HUES6 (cell line): ENCODE results near the gene ZMIZ1.

Source experiments
- H3K27ac ChIP-seq: 2 replicates; pipeline ENCODE4 v1.7.0; 2013; ENCODE audit warnings: low read depth, mild to moderate bottlenecking, low read length, inconsistent platforms
- H3K27me3 ChIP-seq: 2 replicates; pipeline ENCODE4 v1.6.1; 2013; ENCODE audit warnings: low read length; ENCODE audit not compliant: control insufficient read depth, insufficient read depth
- H3K36me3 ChIP-seq: 2 replicates; pipeline ENCODE4 v1.6.1; 2013; ENCODE audit warnings: low read length; ENCODE audit not compliant: control insufficient read depth, insufficient read depth
- H3K4me1 ChIP-seq: 2 replicates; pipeline ENCODE4 v1.6.1; 2013; ENCODE audit warnings: low read length; ENCODE audit not compliant: control insufficient read depth, insufficient read depth
- H3K4me3 ChIP-seq: 2 replicates; pipeline ENCODE4 v1.5.1; 2013; ENCODE audit warnings: low read depth, low read length
- H3K9ac ChIP-seq: one replicate; pipeline ENCODE4 v1.6.1; 2013; ENCODE audit warnings: mild to moderate bottlenecking, low read length
- H3K9me3 ChIP-seq: 2 replicates; pipeline ENCODE4 v1.6.1; 2013; ENCODE audit warnings: low read depth, low read length; ENCODE audit not compliant: control insufficient read depth, insufficient read depth

The ZMIZ1 gene

GRCh38 chr10:79079054-79079397, 10.3 kb downstream of the ZMIZ1 start:
- no peak overlapping the region for H3K27ac ChIP-seq
- no peaks in the 10 kb centered on the region for H3K9me3 ChIP-seq
- no peak overlapping the region for H3K9ac ChIP-seq
- H3K4me1 ChIP-seq: peaks cover 78% of the 10 kb centered on the region
- no peak overlapping the region for H3K4me3 ChIP-seq
- no peaks in the 10 kb centered on the region for H3K36me3 ChIP-seq
- no peaks in the 10 kb centered on the region for H3K27me3 ChIP-seq

DNA sequence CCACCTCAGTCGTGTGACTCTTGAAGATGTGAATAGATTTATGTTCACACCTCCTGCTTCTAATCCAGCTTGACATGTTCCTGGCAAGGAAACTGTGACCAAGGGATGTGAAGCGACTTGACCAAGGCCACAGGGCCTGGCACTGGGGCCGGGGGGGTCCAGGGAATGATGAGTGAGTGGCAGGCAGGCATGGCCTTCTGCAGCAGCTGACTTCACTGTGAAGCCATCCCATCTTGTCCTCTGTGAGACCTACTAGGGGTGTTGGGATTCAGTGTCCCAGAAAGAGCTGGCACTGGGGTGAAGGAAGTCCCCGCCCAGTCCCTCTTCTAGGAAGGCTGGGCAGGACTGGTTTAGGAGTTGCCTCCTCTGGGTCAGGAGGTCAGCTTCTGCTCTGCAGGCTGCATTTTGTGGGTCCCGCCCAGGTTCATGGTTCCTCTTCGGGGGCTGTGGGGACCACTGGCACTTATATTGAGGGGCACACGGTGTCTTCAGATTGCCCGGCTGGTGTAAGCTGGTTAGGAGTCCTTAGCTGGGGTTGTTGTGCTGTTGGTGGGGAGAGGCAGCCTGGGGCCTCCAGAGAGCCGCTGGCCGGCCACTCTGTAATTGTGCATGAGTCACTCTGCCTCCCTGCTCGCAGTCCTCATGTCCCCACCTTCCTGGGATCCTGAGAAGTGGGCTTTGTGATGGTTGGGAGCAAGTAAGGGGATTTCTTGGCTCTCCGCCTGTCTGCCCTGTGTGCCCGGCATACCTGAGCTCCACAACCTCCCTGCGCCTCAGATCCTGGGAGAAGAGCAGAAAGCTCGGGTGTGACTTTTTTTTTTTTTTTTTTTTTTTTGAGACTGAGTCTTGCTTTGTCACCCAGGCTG, 11.0 kb downstream of the ZMIZ1 start:
- Histone ChIP-seq H3K9ac (no peak overlapping the region), H3K9me3 (no peaks in the 10 kb centered on the region), H3K27me3 (no peaks in the 10 kb centered on the region), H3K36me3 (no peaks in the 10 kb centered on the region), H3K4me1 (peaks cover 77% of the 10 kb centered on the region), H3K4me3 (no peak overlapping the region), H3K27ac (no peak overlapping the region)

GRCh38 chr10:79081353-79082034, 12.7 kb downstream of the ZMIZ1 start:
- H3K4me1 ChIP-seq: peaks cover 72% of the 10 kb centered on the region

GRCh38 chr10:79082035-79082373, 13.2 kb downstream of the ZMIZ1 start:
- Histone ChIP-seq H3K9ac (no peak overlapping the region), H3K27ac (no peak overlapping the region), H3K27me3 (no peaks in the 10 kb centered on the region), H3K9me3 (no peaks in the 10 kb centered on the region), H3K4me1 (peaks cover 72% of the 10 kb centered on the region), H3K36me3 (no peaks in the 10 kb centered on the region), H3K4me3 (no peak overlapping the region)

More at GRCh38 chr10:79081353-79082034, 12.7 kb downstream of the ZMIZ1 start:
- Histone ChIP-seq H3K27me3 (no peaks in the 10 kb centered on the region), H3K36me3 (no peaks in the 10 kb centered on the region), H3K4me3 (no peak overlapping the region), H3K9me3 (no peaks in the 10 kb centered on the region), H3K9ac (no peak overlapping the region), H3K27ac (no peak overlapping the region)

- no peak overlapping the region for H3K4me3 ChIP-seq
- no peaks in the 10 kb centered on the region for H3K36me3 ChIP-seq
- H3K9me3 ChIP-seq: no peaks in the 10 kb centered on the region
- no peak overlapping the region for H3K9ac ChIP-seq
- no peaks in the 10 kb centered on the region for H3K27me3 ChIP-seq
- peaks cover 73% of the 10 kb centered on the region for H3K4me1 ChIP-seq
- no peak overlapping the region for H3K27ac ChIP-seq
Measured at GRCh38 chr10:79082631-79083596, 14.1 kb downstream of the ZMIZ1 start.

DNA sequence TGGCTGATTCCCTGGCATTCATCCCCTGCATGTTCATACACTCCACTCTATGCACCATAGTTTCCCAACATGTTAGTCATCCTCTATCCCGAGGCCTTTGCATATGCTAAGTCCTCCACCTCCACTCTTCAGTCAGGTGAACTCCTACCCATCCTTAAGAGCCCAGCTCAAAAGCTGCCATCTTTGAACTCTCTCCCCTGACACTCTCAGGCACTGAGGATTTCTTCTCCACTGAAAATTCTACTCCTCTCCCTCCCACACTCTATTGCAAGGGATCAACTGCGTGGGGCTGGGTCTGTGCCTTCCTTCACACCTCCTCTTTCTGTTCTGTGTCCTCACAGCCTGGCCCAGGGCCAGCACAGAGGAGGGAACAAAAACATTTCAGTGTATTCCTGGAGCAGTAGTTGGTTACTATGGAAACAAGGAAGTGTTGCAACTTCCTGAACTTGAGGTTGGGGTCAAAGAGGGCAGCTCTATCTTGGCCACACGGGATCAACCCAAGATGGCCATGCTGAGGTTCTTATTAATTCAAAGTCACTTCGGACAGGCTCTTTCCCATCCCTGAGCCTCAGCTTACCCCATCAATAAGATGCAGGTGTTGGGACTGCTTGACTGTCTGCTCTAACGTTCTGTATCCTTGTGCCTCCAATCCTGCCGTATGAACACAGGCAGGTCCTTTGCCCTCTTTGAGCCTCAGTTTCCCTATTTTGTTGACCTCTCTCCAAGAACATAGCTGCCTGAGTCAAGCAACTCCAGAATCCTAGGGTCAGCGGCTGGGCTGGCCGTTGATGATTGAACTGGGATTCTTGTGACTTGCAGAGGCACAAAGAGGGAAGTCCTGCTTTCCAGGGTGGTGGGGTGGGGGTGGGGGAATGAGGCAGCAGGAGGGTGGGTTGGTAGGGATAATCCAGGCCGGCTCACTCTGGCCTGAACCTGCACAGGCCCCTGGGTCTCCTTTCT, 15.5 kb downstream of the ZMIZ1 start:
- peaks cover 71% of the 10 kb centered on the region for H3K4me1 ChIP-seq
- H3K4me3 ChIP-seq: no peak overlapping the region
- H3K27ac ChIP-seq: no peak overlapping the region; the same call in 1 of the 2 replicates
- H3K9ac ChIP-seq: no peak overlapping the region
- no peaks in the 10 kb centered on the region for H3K9me3 ChIP-seq
- no peaks in the 10 kb centered on the region for H3K27me3 ChIP-seq
- H3K36me3 ChIP-seq: no peaks in the 10 kb centered on the region

DNA sequence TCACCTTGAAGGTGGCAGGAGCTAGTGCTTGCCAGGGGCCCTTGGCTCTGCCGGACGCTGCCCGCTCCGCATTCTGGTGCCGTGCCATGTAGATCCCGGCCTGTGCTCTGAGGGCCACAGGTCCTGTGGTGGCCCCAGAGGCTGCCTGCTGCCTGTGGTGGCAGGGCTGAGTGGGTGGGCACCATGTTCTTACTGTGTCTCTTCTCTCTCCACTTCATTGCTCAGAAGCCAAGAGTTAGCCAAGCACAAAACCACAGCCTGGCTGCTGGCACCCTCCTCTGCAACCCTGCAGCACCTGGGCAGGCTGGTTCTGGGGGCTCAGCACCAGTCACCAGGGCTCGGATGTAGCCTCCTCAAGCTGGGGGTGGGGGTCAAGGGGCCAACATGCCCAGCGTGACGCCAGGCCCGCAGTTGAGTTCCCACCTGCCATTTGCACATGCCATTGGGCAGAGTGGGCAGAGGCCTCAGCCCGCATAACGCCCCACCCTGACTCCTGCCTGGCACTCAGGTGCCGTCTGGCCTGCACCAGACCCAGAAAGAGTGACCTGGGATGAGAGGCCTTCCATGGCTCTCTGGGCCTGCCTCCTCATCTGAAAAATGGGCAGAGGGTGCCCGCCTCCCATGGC, 16.3 kb downstream of the ZMIZ1 start:
- peaks cover 70% of the 10 kb centered on the region for H3K4me1 ChIP-seq
- no peak overlapping the region for H3K9ac ChIP-seq
- no peak overlapping the region for H3K4me3 ChIP-seq
- H3K27ac ChIP-seq: no peak overlapping the region
- H3K36me3 ChIP-seq: no peaks in the 10 kb centered on the region
- no peaks in the 10 kb centered on the region for H3K9me3 ChIP-seq
- no peaks in the 10 kb centered on the region for H3K27me3 ChIP-seq

GRCh38 chr10:79086822-79087221, 18.1 kb downstream of the ZMIZ1 start:
- Histone ChIP-seq H3K9ac (no peak overlapping the region), H3K4me1 (peaks cover 55% of the 10 kb centered on the region), H3K4me3 (no peak overlapping the region), H3K9me3 (no peaks in the 10 kb centered on the region), H3K36me3 (no peaks in the 10 kb centered on the region), H3K27ac (no peak overlapping the region), H3K27me3 (no peaks in the 10 kb centered on the region)

DNA sequence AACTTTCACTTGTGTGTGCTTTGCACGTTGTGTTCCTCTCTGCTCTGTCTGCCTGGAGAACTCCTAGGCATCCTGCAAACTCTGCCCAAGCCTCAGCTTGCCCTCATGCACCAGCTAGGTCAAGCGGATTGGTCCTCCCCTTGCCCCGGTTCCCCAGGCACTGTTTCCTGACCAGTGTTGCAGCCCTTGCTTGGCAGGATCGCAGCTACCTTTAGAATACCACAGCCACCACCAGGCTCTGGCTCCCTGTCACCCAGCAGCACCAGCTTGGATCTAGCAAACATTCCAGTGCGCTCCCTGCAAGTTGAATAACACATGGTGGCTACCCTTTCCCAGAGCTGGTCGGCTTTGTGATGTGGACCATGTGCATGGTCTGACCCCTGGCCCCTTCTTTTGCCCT, 19.0 kb downstream of the ZMIZ1 start:
- no peak overlapping the region for H3K9ac ChIP-seq
- H3K4me3 ChIP-seq: no peak overlapping the region
- peaks cover 59% of the 10 kb centered on the region for H3K4me1 ChIP-seq
- no peaks in the 10 kb centered on the region for H3K36me3 ChIP-seq
- H3K27me3 ChIP-seq: no peaks in the 10 kb centered on the region
- no peak overlapping the region for H3K27ac ChIP-seq
- H3K9me3 ChIP-seq: no peaks in the 10 kb centered on the region

- peaks cover 59% of the 10 kb centered on the region for H3K4me1 ChIP-seq
Measured at GRCh38 chr10:79088176-79088575, 19.4 kb downstream of the ZMIZ1 start.

More at GRCh38 chr10:79088176-79088575, 19.4 kb downstream of the ZMIZ1 start:
- no peaks in the 10 kb centered on the region for H3K36me3 ChIP-seq
- no peaks in the 10 kb centered on the region for H3K9me3 ChIP-seq
- H3K4me3 ChIP-seq: no peak overlapping the region
- H3K27me3 ChIP-seq: no peaks in the 10 kb centered on the region
- no peak overlapping the region for H3K9ac ChIP-seq
- H3K27ac ChIP-seq: no peak overlapping the region
